ENCODE results near the gene YIF1B. TPM values are rescaled to one million over a fixed set of nuclear protein-coding genes. Genes with fewer than 3 reads are reported as not detected.

The YIF1B gene
- total and polyA plus RNA-seq, 4 donors: 22.0 to 107 (median 53.7) TPM

GRCh38 chr19:38359242-38360021 is 43.7 kb upstream of the YIF1B start:
- Histone ChIP-seq H3K36me3 (ENCODE audit: control insufficient read depth in 4 of 4, insufficient read depth in 4 of 4, low read length in 4 of 4) (no peaks in the 10 kb centered on the region), H3K27ac (ENCODE audit: low read depth in 1 of 2, low read length in 1 of 2) (no peak overlapping the region), H3K9ac (ENCODE audit: insufficient read depth in 1 of 2, low read length in 2 of 2) (no peak overlapping the region), H3K4me3 (no peak overlapping the region), H3K4me1 (ENCODE audit: control insufficient read depth in 5 of 5, insufficient read depth in 5 of 5, low read length in 5 of 5) (peaks cover 0 to 12% (median 0%) of the 10 kb centered on the region in 5 donors), H3K9me3 (ENCODE audit: control insufficient read depth in 4 of 4, insufficient read depth in 3 of 4, low read length in 3 of 4) (no peaks in the 10 kb centered on the region), H3K27me3 (ENCODE audit: control insufficient read depth in 3 of 3, insufficient read depth in 3 of 3, low read length in 2 of 3) (peaks cover 0 to 32% (median 16%) of the 10 kb centered on the region in 3 donors)
- 49 to 58% methylated on average over 17 to 18 of the region's 18 CpGs for WGBS, 2 donors
- no peak for DNase-seq
- no peak for ATAC-seq (ENCODE audit: insufficient read depth, low FRiP score)
- no peak for TF ChIP-seq CTCF (IDR thresholded peaks at IDR 0.05; ENCODE audit: control extremely low read depth, extremely low read depth)

- H3K27ac ChIP-seq (ENCODE audit: low read depth in 1 of 2, low read length in 1 of 2): no peak overlapping the region
- ATAC-seq (ENCODE audit: insufficient read depth, low FRiP score) (no peak), DNase-seq (no peak)
- no peak overlapping the region for H3K4me3 ChIP-seq
- H3K9me3 ChIP-seq (ENCODE audit: control insufficient read depth in 4 of 4, insufficient read depth in 3 of 4, low read length in 3 of 4): no peaks in the 10 kb centered on the region
- no peaks in the 10 kb centered on the region for H3K36me3 ChIP-seq (ENCODE audit: control insufficient read depth in 4 of 4, insufficient read depth in 4 of 4, low read length in 4 of 4)
- H3K27me3 ChIP-seq (ENCODE audit: control insufficient read depth in 3 of 3, insufficient read depth in 3 of 3, low read length in 2 of 3): peaks cover 0 to 32% (median 16%) of the 10 kb centered on the region in 3 donors
- H3K4me1 ChIP-seq (ENCODE audit: control insufficient read depth in 5 of 5, insufficient read depth in 5 of 5, low read length in 5 of 5): peaks cover 0 to 12% (median 0%) of the 10 kb centered on the region in 5 donors
- WGBS, 2 donors: 31 to 59% methylated on average over 5 of the region's 5 CpGs
- TF ChIP-seq CTCF (IDR thresholded peaks at IDR 0.05; ENCODE audit: control extremely low read depth, extremely low read depth): no peak
- no peak overlapping the region for H3K9ac ChIP-seq (ENCODE audit: insufficient read depth in 1 of 2, low read length in 2 of 2)
These were observed 42.3 kb upstream of the YIF1B start for GRCh38 chr19:38358071-38358470.

- Histone ChIP-seq H3K4me1 (ENCODE audit: control insufficient read depth in 5 of 5, insufficient read depth in 5 of 5, low read length in 5 of 5) (no peaks in the 10 kb centered on the region), H3K36me3 (ENCODE audit: control insufficient read depth in 4 of 4, insufficient read depth in 4 of 4, low read length in 4 of 4) (no peaks in the 10 kb centered on the region), H3K27ac (ENCODE audit: low read depth in 1 of 2, low read length in 1 of 2) (no peak overlapping the region), H3K4me3 (no peak overlapping the region), H3K9me3 (ENCODE audit: control insufficient read depth in 4 of 4, insufficient read depth in 3 of 4, low read length in 3 of 4) (no peaks in the 10 kb centered on the region), H3K9ac (ENCODE audit: insufficient read depth in 1 of 2, low read length in 2 of 2) (no peak overlapping the region), H3K27me3 (ENCODE audit: control insufficient read depth in 3 of 3, insufficient read depth in 3 of 3, low read length in 2 of 3) (peaks cover 0 to 29% (median 12%) of the 10 kb centered on the region in 3 donors)
- WGBS, 2 donors: 81% methylated on average over 16 of the region's 16 CpGs
- ATAC-seq (ENCODE audit: insufficient read depth, low FRiP score) (no peak), DNase-seq (no peak)
- no peak for TF ChIP-seq CTCF (IDR thresholded peaks at IDR 0.05; ENCODE audit: control extremely low read depth, extremely low read depth)
These were observed 40.3 kb upstream of the YIF1B start for GRCh38 chr19:38355728-38356725.

Data from lung (tissue), 12 donors.